Neural progenitor cell (in vitro differentiated cells): ENCODE results near the gene PPP6R3.

Experiments
- EZH2 ChIP-seq: fragments of 200-600 bp; sonication (generic); IDR thresholded peaks from 2 replicates; pipeline ENCODE4 v1.6.1; 2017; ENCODE audit warnings: antibody characterized with exemption, mild to moderate bottlenecking, moderate library complexity
- TF ChIP-seq, protein P1 (sequence below): fragments of 200-600 bp; sonication (generic); IDR thresholded peaks from 2 replicates; pipeline ENCODE4 v1.5.1; 2017; ENCODE audit warnings: antibody characterized with exemption, mild to moderate bottlenecking

- TF ChIP-seq, protein P1, sequence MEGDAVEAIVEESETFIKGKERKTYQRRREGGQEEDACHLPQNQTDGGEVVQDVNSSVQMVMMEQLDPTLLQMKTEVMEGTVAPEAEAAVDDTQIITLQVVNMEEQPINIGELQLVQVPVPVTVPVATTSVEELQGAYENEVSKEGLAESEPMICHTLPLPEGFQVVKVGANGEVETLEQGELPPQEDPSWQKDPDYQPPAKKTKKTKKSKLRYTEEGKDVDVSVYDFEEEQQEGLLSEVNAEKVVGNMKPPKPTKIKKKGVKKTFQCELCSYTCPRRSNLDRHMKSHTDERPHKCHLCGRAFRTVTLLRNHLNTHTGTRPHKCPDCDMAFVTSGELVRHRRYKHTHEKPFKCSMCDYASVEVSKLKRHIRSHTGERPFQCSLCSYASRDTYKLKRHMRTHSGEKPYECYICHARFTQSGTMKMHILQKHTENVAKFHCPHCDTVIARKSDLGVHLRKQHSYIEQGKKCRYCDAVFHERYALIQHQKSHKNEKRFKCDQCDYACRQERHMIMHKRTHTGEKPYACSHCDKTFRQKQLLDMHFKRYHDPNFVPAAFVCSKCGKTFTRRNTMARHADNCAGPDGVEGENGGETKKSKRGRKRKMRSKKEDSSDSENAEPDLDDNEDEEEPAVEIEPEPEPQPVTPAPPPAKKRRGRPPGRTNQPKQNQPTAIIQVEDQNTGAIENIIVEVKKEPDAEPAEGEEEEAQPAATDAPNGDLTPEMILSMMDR, result no peak
- TF ChIP-seq EZH2, result no peak
These were observed 9.8 kb downstream of the PPP6R3 start for GRCh38 chr11:68470304-68470811.
